Smooth muscle cell of the brain vasculature (primary cell): Measurements from ENCODE around the gene ASB15.
"Not testable (repeated sequence)": the region's sequence is repeated elsewhere in the genome, so short reads cannot be mapped to it uniquely, and the experiment has no call there.

Source experiments
- DNase-seq: peaks from one replicate; pipeline ENCODE4 v3.0.0-alpha.2; 2012; ENCODE audit warnings: low read depth, low spot score

Gene ASB15

DNA sequence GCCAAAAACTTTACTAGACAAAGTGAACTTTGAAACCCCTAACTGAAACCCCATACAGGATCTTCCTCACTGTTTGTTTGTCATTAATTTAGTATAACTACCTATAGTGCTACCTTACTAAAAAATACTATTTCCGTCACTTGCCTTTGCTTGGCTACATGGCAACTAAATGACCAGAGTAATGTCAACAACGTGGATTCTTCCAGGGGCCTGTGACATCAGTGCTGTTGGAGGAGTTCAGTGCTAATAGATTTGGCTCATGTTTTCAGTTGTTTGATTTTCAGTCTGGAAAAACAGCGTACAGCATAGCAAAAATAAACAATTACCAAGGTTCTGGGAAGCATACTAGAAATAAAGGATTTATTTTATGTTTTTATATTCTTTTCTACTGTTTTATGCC lies 3.0 kb upstream of the ASB15 start:
- DNase-seq = no peak

DNA sequence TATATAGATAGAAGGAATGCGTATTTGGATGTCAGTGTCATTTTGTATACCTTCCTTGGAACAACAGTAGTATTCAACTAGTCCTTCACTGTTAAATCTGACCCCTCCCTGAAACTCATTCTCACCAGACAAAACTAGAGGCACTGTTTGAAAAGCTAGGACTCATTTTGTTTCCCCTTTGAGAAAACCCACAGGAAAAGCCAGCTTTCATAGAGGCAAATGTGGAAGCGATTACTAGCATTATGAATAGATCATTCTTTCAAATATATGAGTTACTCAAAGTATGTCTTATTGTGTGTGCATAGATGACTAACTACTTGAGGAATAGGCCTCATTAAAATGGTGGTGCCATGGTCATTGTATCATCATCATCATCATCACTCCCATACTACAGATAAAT lies 1.9 kb upstream of the ASB15 start:
- DNase-seq = no peak

DNA sequence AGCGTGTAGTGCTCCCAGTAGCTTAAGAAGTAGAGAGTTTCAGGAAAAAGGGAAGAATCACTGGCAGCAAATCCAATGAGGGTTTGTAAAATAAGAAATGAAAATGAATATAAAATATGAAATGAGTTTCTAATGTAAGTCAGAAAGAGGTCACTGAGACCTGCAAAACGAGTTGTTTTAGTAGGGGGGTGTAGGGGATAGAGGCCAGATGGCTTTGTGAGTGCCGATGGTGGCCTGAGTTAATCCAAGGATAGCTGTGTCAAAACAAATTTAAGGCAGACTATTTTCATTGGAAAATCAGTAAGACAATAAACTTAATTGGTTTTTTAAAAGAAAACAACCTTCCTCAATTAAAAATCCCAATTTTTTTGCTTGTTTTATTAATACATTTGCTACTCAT lies 745 bp upstream of the ASB15 start:
- no peak for DNase-seq

DNA sequence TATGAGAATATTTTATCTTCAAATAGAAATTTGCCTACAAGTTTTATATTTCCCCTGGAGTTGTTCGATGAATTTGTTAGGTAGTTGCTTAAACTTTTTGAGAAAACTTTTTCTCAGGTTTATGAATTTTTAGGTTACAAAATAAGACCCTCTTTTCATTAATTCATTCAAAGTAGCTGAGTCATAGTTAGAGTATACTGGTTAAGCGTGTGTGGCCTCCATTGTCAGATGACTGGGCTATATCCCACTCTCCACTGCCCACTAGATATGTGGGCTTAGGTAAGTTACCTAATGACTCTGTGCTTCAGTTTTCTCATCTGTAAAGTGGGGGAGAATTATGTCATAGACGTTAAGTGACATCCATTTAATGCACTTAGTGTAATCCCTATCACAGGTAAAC lies 1.0 kb downstream of the ASB15 start:
- DNase-seq = no peak

DNA sequence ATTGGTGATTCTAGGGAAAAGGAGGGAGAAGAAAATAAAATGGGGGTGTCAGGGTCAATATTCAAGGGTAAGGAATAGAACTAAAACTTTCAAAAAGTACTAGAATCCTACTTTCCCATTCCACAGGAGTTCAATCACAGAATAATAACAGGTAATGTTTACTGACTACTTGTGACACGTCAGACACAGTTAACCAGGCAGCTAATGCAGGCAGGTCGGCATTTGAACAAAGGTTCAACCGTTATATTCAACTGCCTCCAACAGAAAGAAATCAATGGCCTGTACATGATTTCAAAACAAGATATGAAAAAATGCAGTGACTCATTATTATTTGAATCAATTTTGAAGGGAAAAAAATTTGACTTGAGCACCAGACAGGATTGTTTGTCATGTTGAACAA lies 3.1 kb downstream of the ASB15 start:
- DNase-seq = no peak

DNA sequence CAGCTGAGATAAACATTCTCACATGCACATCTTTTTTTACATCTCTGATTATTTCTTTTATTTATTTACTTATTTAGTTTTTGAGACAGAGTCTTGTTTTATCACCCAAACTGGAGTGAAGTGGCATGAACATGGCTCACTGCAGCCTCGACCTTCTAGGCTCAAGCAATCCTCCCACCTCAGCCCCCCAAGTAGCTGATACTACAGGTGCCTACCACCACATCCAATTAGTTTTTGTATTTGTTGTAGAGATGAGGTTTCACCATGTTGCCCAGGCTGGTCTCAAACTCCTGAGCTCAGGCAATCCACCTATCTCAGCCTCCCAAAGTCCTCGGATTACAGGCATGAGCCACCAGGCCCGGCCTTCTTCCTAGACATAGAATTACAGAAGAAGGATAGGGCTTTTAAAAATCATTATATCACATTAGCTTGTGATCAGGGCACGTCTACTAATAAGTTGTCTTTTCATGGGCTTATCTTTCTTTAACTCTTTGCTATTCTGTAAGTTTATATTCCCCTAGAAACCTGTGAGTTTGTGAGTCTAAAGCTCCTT lies 5.9 kb downstream of the ASB15 start:
- no peak for DNase-seq

DNA sequence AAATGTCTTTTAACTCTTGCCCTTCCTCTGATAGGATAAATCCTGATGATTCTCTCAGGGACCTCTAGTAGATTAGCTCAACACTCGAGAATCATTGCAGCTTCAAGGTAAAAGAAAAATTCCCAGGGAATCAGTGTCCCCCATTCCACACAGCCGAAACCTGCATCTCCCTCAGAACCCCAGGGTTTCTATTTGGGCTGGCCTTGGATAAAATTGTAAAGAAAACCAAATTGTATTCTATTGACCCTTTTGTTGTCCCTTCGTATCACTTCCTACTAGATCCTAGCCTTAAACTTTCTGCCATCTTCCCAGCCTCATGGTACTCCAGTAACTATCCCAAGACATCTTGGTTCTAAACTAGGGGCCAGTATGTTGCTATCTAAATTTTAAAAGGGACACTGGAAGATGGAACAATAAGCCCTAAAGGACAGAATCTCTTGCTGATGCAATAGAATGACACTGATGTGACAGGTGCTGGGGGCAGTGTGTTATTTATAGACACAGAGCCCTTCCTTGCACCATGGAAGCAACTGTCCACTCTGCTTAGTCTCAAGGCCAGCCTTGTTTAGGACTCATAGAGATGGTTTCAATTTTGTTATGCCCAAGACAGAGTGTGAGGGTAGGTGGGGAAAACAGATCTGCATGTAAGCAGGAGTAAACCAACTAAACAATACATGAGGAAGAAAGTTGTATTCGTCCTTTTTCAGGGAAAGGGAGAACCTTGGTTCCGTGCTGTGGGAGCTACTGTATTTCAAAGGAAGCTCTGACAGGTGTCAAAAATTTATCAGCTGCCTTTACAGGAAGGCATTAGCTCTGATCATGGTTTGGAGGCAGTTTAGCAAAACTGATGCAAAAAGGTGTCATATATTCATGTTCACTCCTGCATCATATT lies 7.6 kb downstream of the ASB15 start:
- DNase-seq = no peak

DNA sequence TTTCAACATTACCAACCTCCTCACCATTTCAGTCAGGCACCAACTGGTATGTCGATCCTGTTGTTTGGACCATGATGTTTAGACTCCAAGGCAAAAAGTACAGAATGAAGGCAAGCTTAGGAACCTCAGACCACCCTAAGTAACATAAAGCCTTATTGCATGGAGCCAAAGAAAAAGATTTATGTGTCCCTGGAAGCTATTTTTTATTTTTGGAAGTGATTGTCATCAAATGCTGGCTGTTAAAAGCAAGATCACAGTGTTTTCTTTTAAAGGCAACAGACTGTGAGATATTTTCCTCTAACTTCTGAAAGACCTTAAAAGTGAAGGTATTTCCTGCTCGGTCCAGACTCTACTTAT lies 8.2 kb downstream of the ASB15 start:
- DNase-seq = no peak

DNA sequence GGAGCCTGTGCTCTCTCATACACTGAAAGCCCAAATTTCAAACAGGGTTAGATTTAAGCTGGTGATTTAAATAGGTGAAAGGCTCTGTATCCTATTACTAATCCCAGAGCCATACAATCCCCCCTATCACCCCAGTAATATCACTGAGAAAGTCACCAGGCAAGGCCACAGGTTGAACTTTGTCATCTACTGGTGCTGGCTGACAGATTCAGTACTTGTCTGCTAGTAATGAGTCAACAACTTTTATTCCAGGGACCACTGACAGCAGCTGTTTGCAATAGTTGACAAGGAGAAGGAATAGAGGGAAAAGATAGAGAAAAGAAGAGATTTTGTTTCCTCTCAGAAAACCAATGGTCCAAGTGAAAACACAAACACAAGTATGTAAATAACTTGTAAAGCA lies 10.4 kb downstream of the ASB15 start:
- no peak for DNase-seq

DNA sequence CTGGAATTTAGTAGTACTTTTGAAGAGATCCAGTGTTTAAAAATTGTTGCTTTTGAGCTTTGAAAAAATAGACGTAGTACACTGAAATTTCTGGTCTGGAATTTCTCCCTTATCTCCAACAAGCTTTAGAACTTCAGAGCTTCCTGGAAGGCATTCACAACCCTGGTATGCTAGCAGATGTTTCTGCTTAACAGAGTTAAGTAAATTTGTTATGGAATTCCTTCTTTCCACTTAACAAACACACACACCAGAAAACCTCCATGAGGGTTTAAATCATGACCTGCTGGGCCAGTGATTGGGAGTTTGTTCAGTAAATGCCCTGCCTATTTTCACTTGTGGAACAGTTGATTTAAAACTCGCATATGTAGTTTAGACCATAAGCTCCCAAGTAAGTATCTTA lies 13.7 kb downstream of the ASB15 start:
- DNase-seq = no peak

DNA sequence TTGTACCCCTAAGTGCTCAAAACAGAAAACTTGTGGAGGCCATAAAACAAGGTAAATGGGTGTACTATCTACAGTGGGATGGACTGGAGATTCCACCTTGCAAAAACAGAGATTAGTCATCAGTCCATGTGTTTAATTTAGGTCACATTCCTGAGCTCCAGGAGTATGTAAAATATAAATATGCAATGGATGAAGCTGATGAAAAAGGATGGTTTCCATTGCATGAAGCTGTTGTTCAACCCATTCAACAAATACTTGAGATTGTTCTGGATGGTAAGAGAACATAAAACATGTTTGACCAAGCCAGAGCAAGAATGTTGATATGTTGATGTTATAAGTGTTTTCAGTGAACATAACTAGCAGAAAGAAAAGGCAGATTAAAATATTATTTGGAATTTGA lies 14.6 kb downstream of the ASB15 start:
- DNase-seq = no peak

DNA sequence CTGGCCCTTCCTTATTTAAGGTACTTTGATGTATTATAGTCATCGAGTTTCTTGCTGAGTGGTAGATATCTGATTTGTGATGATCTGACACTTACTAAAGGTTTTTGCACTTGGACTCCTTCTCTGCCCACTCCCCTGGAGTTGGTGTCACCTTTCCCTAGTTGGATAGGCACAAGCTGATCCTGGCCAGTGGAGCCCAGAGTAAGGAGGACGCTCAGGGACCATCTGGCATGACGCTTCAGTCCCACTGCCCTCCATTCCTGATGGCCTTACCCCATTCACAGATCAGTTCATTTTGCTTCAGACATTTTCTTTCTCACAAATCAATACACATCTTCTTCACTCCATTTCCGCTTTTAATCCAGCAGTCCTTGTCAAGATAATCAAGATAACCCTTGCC lies 20.1 kb downstream of the ASB15 start:
- no peak for DNase-seq

DNA sequence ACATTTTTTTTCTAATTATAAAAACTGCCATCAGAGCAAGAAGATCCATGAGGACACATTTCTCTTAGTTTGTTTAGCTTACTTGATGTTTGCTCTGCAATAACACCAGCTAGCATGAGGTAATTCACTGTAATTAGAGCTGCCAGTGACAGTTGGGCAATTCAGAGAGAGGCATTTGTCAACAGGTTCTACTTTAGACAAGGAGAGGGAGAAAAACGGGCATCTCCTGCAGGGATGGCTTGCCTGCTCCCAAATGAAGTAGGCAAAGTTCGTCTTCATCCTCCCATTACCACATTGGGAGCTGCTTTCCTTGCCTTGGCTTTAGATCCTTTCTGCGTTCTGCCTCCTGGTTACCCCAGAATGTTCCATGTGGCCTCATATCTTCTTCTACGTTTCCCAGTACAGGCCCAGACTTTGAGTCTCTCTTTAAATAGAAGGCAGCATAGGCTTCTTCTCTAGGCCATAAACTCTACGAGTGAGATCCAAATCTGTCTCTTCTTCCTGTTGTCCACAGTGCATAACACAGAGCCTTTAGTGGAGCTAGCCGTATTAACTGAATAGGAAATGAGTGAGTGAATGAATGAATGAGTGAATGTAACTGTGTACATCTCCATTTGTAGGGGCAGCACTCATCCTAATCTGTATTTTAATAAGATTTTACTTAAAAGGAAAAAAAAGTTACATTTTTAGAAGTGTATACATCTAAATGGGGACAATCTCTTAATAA lies 21.2 kb downstream of the ASB15 start:
- no peak for DNase-seq

DNA sequence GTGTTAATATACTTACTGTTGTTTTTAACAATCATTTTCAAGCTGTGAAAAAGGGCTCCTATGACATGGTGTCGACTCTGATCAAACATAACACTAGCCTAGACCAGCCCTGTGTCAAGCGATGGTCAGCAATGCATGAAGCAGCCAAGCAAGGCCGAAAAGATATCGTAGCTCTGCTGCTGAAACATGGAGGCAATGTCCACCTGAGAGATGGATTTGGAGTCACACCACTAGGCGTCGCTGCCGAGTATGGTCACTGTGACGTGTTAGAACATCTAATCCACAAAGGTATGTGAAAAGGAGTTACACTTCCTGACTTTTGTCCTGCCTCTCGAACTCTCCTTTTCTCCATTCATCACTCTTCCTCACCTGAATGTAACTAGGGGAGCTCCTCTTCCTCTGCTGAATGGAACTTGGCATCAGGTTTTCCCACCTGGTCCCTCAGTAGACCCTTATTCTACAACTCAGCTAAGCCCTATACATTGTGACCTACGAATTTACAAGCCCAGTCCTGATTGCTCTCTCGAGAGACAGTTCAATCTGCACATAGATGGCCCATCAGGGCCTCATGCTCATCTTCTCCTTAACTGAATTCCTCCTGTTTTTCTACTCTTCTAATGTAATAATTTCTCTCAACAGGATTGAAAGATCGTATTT lies 23.0 kb downstream of the ASB15 start:
- DNase-seq = no peak

DNA sequence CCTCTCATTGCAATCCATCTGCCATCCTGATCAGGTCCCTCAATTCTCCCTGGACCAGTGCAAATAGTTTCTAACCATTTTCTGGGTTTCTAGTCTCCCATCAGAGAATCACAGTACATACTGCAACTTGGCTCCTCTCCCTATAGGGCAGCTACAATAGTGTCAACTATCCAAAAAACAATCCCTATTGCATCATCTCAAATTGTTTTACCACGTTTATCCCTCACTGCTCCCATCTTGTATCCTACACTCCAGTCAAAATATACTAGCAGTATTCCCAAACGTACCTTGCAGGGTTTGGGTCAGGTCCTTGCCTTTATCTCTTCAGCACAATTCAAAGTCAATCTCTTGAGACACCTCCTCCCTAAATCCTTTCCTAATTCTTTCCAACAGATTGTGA lies 23.6 kb downstream of the ASB15 start:
- DNase-seq = no peak

DNA sequence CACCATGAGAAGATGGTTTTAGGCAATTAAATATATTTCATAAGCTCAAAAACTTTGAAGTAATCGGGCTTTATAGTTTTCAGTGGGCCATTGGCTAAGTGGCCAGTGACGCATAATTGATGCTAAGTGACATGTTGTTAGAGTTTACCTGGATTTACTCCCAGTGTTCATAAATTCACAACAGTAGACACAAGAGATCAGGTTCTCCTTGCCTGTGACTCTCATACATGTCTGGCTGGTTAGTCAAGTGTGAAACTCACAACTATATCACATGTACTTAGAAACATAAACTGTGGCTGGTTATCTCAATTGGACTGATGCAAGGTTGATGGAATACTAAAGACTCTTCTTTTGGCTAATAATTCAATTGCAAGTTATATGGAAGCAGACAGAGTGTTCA lies 26.2 kb downstream of the ASB15 start:
- no peak for DNase-seq

DNA sequence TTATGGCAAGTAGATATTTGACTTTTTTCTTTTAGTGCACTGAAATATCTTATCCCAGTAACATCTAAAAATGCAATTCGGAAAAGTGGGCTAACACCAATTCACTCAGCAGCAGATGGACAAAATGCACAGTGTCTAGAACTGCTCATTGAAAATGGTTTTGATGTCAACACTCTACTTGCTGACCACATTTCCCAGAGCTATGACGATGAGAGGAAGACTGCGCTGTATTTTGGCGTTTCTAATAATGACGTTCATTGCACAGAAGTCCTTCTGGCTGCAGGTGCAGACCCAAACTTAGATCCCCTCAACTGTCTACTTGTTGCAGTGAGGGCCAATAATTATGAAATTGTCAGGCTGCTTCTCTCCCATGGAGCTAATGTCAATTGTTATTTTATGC lies 27.2 kb downstream of the ASB15 start:
- DNase-seq = no peak

DNA sequence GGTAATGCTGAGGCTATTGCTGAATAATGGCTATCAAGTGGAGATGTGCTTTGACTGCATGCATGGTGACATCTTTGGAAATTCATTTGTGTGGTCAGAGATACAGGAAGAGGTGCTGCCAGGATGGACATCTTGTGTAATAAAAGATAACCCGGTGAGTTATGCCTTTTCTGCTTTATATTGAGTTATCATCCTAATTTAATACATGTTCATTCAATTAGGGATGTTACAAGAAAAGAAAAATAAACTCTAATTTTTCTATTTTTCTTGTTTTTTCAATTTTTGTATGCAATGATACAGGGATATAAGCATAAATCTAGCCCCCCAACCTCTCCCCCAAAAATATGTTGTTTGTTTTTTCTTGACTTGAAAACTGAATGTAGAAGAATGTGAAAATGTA lies 27.7 kb downstream of the ASB15 start:
- no peak for DNase-seq

DNA sequence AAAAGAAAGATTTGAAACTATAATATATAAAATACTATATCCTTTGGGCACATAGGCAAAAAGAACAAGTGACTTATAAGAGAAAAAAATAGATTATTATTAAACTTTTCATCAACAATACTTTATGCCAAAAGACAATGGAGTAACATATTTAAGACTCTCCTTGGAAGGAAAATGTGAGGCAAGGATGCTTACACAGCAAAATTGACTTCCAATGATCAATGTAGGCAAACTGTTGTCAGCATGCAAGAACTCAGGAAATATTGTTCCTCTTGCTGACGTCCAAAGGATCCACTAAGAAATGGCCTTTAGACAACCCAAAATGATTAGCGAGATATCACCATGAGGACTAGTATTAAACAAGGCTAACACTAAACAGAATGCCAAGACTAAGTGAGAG lies 31.2 kb downstream of the ASB15 start:
- no peak for DNase-seq

DNA sequence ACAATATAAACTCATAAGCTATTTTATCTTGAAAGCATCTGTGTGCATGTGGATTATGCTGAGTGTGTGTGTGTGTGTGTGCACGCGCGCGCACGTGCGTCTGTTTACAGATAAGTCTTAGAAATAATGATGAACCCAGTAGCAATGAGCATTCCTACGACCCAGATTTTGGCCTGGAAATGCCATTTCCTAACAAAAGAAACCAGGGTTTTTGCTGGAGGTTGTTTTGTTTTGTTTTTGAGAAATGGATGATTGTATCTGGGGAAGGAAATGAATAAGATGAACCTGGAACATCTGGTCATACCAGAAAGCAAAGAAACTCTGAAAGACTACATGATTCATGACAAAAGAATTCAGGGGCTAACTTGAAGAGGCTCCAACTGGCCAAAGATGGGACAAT lies 31.9 kb downstream of the ASB15 start:
- DNase-seq = no peak

DNA sequence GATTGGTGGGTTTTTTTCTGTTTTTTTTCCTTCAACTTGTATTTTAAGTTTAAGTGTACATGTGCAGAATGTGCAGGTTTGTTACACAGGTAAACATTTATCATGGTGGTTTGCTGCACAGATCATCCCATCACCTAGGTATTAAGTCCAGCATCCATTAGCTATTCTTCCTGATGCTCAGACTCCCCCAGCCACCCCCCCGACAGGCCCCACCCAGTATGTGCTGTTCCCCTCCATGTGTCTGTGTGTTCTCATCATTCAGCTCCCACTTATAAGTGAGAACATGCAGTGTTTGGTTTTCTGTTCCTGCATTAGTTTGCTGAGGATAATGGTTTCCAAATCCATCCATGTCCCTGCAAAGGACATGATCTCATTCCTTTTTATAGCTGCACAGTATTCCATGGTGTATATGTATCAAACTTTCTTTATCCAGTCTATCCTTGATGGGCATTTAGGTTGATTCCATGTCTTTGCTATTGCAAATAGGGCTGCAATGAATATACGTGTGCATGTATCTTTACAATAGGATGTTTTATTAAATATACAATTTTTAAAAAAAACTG lies 32.5 kb downstream of the ASB15 start:
- DNase-seq = not testable (repeated sequence)
